Peyer's patch (tissue), 4 donors: ENCODE data around the gene C6orf163.

Source experiments
- CTCF ChIP-seq, 6 experiments: fragments of 450-650 bp in 4 of 6; fragments of 200-600 bp in 2 of 6; sonication (generic) in 1 of 6; IDR thresholded peaks; one replicate each; pipeline ENCODE4 v1.5.1; 2017 to 2019; ENCODE audit warnings: antibody characterized with exemption in 6 of 6, mild to moderate bottlenecking in 3 of 6, moderate library complexity in 1 of 6
- POLR2A ChIP-seq, 2 donors: fragments of 450-650 bp; IDR thresholded peaks; one replicate each; pipeline ENCODE4 v1.5.1; 2017; ENCODE audit warnings: antibody characterized with exemption in 2 of 2, mild to moderate bottlenecking in 2 of 2, moderate library complexity in 2 of 2

- TF ChIP-seq CTCF (IDR thresholded peaks at IDR 0.05) (no peak), POLR2A (IDR thresholded peaks at IDR 0.05) (no peak)
These were observed 4.4 kb upstream of the C6orf163 start for GRCh38 chr6:87340230-87340629.
